Thymus (tissue), 11 donors: Measurements from ENCODE around the gene SLC6A4. TPM values are rescaled to one million over a fixed set of nuclear protein-coding genes. Genes with fewer than 3 reads are reported as not detected.
"Not testable (repeated sequence)": the region's sequence is repeated elsewhere in the genome, so short reads cannot be mapped to it uniquely, and the experiment has no call there.

Experiments
- DNase-seq, 9 donors: peaks; one replicate each; pipeline ENCODE4 v3.0.0-alpha.2; 2013; ENCODE audit warnings: low spot score in 9 of 9, low read depth in 6 of 9, missing footprints in 1 of 9
- H3K27ac ChIP-seq, 2 donors: one replicate each; pipeline ENCODE4 v1.5.1; 2013; ENCODE audit warnings: control low read depth in 1 of 2, low read depth in 1 of 2, low read length in 1 of 2, mild to moderate bottlenecking in 1 of 2, moderate library complexity in 1 of 2
- H3K27me3 ChIP-seq, 2 donors: one replicate each; pipeline ENCODE4 v1.5.1; 2013; ENCODE audit warnings: low read length in 1 of 2; ENCODE audit not compliant: control insufficient read depth in 2 of 2, insufficient read depth in 1 of 2
- H3K36me3 ChIP-seq, 2 donors: one replicate each; pipeline ENCODE4 v1.5.1; 2013; ENCODE audit warnings: low read length in 1 of 2, mild to moderate bottlenecking in 1 of 2, moderate library complexity in 1 of 2; ENCODE audit not compliant: control insufficient read depth in 2 of 2, insufficient read depth in 2 of 2
- H3K4me1 ChIP-seq, 2 donors: one replicate each; pipeline ENCODE4 v1.5.1; 2013; ENCODE audit warnings: low read length in 2 of 2; ENCODE audit not compliant: control insufficient read depth in 2 of 2, insufficient read depth in 2 of 2
- H3K4me3 ChIP-seq, 2 donors: one replicate each; pipeline ENCODE4 v1.5.1; 2013; ENCODE audit warnings: low read length in 2 of 2, control low read depth in 1 of 2, mild to moderate bottlenecking in 1 of 2
- H3K9me3 ChIP-seq, 2 donors: one replicate each; pipeline ENCODE4 v1.5.1; 2013; ENCODE audit warnings: low read length in 1 of 2, mild to moderate bottlenecking in 1 of 2; ENCODE audit not compliant: control insufficient read depth in 2 of 2, insufficient read depth in 1 of 2
- WGBS: extraction: QIAGEN DNeasy Blood & Tissue Kit; methylation state at CpG from one replicate; pipeline ENCODE4 v1.1.7; 2013; 5-methylcytosine and 5-hydroxymethylcytosine counted together
- polyA plus RNA-seq: library from polyadenylated mRNA; stranded (reverse); fragments of 200-250 nt; gene quantifications from one replicate; pipeline ENCODE4 v1.2.3, GENCODE V29; 2013
- total RNA-seq: library from RNA; stranded (reverse); fragments of 120-200 nt; gene quantifications from one replicate; pipeline ENCODE4 v1.2.4, GENCODE V29; 2013
- donor health status: healthy.

SLC6A4 gene
- total and polyA plus RNA-seq, 2 donors, result 0.14 to 0.19 TPM

DNA sequence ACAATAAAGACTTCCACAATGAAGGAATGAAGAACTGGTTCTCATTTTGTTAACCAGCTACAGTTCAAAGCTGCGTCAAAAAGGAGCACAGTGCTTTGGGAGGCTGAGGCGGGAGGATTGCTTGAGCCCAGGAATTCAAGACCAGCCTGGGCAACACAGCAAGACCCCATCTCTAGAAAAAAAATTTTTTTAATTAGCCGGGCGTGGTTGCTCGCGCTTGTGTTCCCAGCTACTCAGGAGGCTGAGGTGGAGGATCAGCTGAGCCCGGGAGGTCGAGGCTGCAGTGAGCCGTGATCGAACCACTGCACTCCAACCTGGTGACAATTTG is 764 bp upstream of the SLC6A4 start:
- Histone ChIP-seq H3K4me3 (no peak overlapping the region), H3K27ac (no peak overlapping the region), H3K36me3 (no peaks in the 10 kb centered on the region), H3K4me1 (peaks cover 2 to 18% of the 10 kb centered on the region in 2 donors), H3K27me3 (peaks cover 48 to 87% of the 10 kb centered on the region in 2 donors), H3K9me3 (peaks cover 0 to 3% of the 10 kb centered on the region in 2 donors)
- DNase-seq, result no peak
- WGBS, result 58% methylated on average over 10 of the region's 10 CpGs

DNA sequence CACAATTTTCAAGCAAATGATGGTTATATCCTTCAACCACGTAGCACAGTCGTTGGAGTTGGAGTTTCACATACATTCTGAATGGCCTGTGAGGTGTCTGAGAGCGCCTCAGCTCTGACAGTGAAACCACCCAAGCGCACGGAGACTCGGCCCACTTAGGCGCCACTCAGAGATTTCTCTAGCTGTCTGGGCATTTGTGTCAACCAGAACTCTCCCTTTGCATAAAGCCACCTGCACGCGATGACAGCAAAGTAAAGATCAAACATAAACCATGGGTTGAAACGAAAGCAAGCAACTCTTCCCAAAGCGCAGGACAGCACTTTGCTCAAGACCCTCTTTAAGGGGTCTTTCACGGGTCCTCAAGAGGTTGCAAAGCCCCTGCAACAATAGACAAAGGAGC is 533 bp downstream of the SLC6A4 start:
- peak in 2 of 9 donors; percentile 5 to 32 for DNase-seq
- Histone ChIP-seq H3K36me3 (no peaks in the 10 kb centered on the region), H3K27ac (no peak overlapping the region), H3K4me3 (peak overlapping the region in 1 of 2 donors; percentile 39), H3K4me1 (peaks cover 2 to 18% of the 10 kb centered on the region in 2 donors), H3K9me3 (peaks cover 0 to 3% of the 10 kb centered on the region in 2 donors), H3K27me3 (peaks cover 48 to 88% of the 10 kb centered on the region in 2 donors)
- 39% methylated on average over 12 of the region's 12 CpGs for WGBS

DNA sequence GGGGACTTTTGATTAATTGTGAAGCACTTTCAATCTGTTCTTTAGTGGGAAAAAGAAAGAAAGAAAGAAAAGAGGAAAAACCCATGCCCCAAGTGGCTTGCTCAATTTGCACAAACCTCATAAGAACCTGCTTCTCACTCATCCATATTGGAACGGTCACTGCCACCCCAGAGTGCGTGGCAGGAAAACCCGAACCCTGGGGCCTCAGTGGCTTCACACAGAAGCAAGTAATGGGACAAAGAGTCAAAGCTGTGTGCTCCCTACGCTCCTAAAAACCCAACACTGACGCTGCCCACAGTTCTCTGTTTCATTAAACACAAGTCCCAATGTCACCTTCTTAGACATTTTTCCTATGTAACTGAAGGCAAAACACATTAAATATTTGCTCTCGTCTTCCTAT is 1.2 kb downstream of the SLC6A4 start:
- Histone ChIP-seq H3K27me3 (peaks cover 48 to 85% of the 10 kb centered on the region in 2 donors), H3K4me1 (peaks cover 2 to 18% of the 10 kb centered on the region in 2 donors), H3K27ac (no peak overlapping the region), H3K4me3 (no peak overlapping the region), H3K9me3 (peaks cover 0 to 3% of the 10 kb centered on the region in 2 donors), H3K36me3 (no peaks in the 10 kb centered on the region)
- WGBS, result 95% methylated on average over 6 of the region's 6 CpGs
- no peak for DNase-seq

DNA sequence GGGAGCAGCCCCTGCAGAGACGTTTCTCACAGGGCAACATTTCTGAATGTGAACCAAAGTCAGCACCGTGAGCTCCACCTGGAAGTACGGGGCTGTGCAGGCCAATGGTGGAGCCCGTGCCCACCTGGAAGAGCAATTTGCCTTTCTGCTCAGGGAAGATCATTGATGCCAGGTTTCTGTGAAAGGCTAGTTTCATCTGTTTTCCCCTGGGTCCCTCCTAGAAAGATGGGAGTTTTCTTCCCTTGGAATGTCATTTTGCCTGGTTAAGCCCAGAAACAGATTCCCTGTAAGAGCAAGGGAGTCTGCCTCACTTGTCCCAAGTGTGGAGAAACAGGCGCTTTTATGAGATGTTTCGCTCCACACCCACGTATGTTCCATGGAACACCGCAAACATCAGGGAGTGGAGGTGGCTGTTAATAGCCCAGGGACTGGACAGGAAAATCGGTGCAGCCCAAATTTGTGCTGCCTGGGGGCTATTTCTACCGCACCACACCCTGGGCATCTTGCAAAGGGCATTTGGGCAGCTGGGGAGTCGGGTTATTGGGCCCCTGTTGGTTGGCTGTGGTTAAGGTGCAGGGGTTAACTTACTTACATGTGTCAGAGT is 2.6 kb downstream of the SLC6A4 start:
- 88% methylated on average over 11 of the region's 11 CpGs for WGBS
- H3K4me3 ChIP-seq, result no peak overlapping the region
- no peak overlapping the region for H3K27ac ChIP-seq
- no peak for DNase-seq
- H3K36me3 ChIP-seq, result no peaks in the 10 kb centered on the region
- H3K9me3 ChIP-seq, result no peaks in the 10 kb centered on the region
- H3K4me1 ChIP-seq, result peaks cover 2 to 13% of the 10 kb centered on the region in 2 donors
- peaks cover 42 to 75% of the 10 kb centered on the region in 2 donors for H3K27me3 ChIP-seq

DNA sequence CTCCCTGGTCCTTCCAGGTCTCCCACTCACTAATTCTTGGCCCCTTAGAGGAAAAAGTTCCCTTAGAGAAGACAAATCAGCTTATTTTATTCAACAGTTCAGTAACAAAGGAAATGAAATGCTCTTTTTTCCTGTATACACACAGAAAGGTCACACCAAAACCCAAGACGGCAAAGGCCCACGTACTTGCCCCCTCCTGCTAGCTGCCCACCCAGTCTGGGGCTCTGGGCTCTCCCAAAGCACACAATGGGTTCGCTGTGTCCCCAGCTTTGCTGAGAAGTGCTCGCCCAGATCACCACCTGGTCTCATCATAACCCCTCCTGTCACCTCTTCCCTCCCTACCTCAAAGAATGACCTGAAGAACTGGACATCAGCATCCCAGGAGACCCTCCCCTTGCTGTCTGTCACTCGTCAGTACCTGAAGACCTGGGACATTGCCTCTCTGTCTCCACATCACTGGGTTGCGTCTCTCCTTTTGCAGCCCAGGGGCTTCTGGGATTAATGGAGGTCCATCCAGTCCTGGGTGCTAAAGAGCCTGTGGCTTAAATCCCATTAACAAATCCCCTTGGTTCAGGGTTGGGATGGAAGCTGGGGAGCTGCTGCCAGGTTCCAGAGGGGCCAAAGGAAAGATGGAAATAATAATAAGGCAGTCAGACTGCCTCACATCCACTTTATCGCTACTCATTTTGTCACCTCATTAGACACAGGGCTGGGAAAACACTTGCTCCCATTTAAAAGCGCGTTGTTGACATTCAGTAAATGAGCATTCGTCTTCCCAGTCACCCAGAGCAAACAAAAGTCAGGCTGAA is 3.3 kb downstream of the SLC6A4 start:
- Histone ChIP-seq H3K27me3 (peaks cover 38 to 68% of the 10 kb centered on the region in 2 donors), H3K4me3 (no peak overlapping the region), H3K27ac (no peak overlapping the region), H3K4me1 (peaks cover 2 to 13% of the 10 kb centered on the region in 2 donors), H3K36me3 (no peaks in the 10 kb centered on the region), H3K9me3 (no peaks in the 10 kb centered on the region)
- DNase-seq, result no peak
- WGBS, result 92% methylated on average over 10 of the region's 10 CpGs

DNA sequence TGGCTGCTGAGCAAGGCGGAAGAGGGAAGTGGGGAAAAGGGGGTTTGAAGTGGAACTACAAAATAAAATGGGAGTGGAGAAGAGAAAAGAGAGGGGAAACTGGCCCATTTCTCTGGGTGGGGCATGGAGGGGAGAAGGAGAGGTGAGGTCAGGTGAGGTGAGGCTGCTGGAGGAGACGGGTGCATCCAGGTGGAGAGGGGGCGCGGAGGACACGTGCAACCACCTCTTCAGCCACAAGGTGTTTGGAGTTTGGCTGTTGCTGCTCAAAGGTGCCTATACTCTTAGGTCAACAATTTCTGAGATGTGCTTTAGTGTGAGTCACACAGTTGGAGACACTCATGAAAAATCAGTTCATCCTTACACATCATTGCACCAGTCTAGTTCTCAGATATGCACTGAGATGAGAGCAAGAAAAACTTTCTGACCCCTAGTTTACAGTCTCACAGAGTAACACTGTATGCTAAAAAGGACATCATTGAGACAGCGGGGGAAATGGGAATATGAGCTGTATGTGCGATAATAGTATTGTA is 4.8 kb downstream of the SLC6A4 start:
- Histone ChIP-seq H3K27ac (no peak overlapping the region), H3K4me1 (peaks cover 2 to 6% of the 10 kb centered on the region in 2 donors)

DNA sequence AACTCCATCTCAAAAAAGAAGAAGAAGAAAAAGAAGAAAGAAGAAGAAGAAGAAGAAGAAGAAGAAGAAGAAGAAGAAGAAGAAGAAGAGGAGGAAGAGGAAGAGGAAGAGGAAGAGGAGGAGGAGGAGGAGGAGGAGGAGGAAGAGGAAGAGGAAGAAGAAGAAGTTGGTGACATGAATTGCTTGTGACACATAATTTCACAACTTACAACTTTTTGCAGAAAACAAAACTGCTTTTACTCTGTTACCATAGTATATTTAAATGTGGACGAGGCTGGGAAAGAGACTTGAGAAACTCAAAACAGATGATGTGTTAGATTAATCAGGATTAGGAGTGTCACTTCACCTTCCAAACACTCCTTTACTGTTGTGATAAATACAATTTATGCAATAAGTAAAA is 5.5 kb downstream of the SLC6A4 start:
- DNase-seq, H3K9me3 ChIP-seq, H3K36me3 ChIP-seq, H3K4me1 ChIP-seq, H3K4me3 ChIP-seq, H3K27ac ChIP-seq: not testable (repeated sequence)
- 90% methylated on average over 1 of the region's 1 CpG for WGBS
- H3K27me3 ChIP-seq, result peaks cover 20 to 50% of the 10 kb centered on the region in 2 donors

More for the DNA sequence above, 4.8 kb downstream of the SLC6A4 start:
- no peaks in the 10 kb centered on the region for H3K9me3 ChIP-seq
- WGBS, result 92% methylated on average over 7 of the region's 7 CpGs
- DNase-seq, result no peak
- H3K27me3 ChIP-seq, result peaks cover 25 to 54% of the 10 kb centered on the region in 2 donors
- H3K4me3 ChIP-seq, result no peak overlapping the region
- no peaks in the 10 kb centered on the region for H3K36me3 ChIP-seq

DNA sequence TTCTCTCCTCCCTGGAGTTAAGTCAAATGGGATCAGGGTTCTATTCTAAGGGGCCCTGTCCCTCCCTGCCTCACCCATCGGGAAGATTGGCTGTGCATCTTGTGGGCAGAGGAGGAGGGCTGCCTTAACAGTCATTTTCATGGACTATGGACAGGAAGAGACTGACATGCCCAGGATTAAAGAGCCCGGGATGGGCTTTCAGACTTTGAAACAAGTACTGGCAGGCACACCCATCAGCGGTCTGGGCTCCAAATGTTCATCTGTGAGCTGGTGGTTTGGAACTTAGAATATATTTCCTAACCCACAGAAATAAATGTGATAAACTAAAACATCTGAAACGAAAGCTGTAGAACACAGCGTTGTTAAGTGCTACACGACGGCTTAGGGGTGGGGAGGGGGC is 6.5 kb downstream of the SLC6A4 start:
- no peak for DNase-seq
- Histone ChIP-seq H3K4me3 (no peak overlapping the region), H3K36me3 (no peaks in the 10 kb centered on the region), H3K27ac (no peak overlapping the region), H3K4me1 (no peaks in the 10 kb centered on the region), H3K9me3 (no peaks in the 10 kb centered on the region), H3K27me3 (peaks cover 19 to 40% of the 10 kb centered on the region in 2 donors)
- WGBS, result 88% methylated on average over 7 of the region's 7 CpGs

DNA sequence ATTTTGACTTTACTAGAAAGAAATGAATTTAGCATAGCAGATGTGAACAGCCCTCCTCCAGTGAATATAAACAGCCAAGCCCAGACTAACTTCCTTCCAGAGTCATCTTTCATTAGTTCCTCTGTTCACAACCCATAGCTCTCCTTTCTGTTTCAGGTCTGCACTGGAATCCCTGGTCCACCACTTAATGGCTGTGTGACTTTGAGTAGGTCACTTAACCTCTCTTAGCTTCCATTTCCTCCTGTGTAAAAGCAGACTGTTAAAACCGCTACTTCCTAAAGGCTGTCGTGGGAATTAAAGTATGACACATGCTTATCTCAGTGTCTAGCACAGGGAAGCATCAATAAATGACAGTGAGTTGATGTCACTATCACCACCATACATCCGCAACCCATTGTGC is 7.5 kb downstream of the SLC6A4 start:
- H3K4me3 ChIP-seq, result no peak overlapping the region
- 91% methylated on average over 3 of the region's 3 CpGs for WGBS
- DNase-seq, result no peak

More for the DNA sequence above, 7.5 kb downstream of the SLC6A4 start:
- H3K9me3 ChIP-seq, result no peaks in the 10 kb centered on the region
- no peaks in the 10 kb centered on the region for H3K4me1 ChIP-seq
- no peak overlapping the region for H3K27ac ChIP-seq
- H3K27me3 ChIP-seq, result peaks cover 9 to 30% of the 10 kb centered on the region in 2 donors
- H3K36me3 ChIP-seq, result no peaks in the 10 kb centered on the region
